ENCODE results near the gene CAMKMT.

Gene CAMKMT

DNA sequence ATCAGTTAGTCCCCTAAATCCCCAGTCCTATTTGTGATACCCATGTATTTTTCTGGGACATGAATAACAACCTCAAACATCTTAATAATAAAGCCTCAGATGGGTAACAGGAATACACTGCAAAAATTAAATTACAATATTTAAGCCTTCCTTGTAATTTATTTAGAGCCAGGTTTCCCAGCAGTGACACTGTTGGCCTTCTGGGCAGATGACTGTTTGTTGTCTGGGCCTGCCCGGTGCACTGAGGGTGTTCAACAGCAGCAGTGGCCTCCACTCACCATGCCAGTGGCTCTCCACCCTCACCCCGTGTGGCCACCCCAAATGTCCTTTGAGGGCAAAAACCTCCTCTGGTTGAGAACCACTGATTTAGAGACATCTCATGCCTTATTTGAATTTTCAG lies 309.5 kb downstream of the CAMKMT start:
- Histone ChIP-seq H3K27ac (no peak overlapping the region), H3K4me3 (no peak overlapping the region)

- no peak overlapping the region for H3K4me3 ChIP-seq
- H3K27ac ChIP-seq = no peak overlapping the region
Measured at GRCh38 chr2:44671916-44672315, 310.2 kb downstream of the CAMKMT start.

DNA sequence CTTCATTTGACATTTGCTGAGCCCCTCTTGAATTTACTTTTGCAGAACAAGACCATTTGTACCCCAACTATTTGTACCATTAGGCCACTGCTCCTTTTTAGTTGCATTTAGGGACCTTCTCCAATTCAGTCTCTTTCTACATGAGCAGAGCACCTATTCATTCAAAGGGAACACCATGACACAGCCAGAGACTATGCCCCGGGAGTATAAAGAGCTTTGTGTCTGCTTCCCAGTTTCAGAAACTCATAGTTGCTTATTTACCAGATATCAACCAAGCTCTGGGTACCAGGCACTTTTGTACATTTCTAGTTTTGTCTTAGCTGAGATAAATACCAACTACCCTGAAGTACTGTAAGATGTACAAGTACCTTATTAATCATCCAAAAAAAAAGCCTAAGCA lies 310.7 kb downstream of the CAMKMT start:
- no peak overlapping the region for H3K4me3 ChIP-seq
- H3K27ac ChIP-seq = no peak overlapping the region

- Histone ChIP-seq H3K4me3 (no peak overlapping the region), H3K27ac (no peak overlapping the region)
Measured at GRCh38 chr2:44674473-44675284, 312.9 kb downstream of the CAMKMT start.

DNA sequence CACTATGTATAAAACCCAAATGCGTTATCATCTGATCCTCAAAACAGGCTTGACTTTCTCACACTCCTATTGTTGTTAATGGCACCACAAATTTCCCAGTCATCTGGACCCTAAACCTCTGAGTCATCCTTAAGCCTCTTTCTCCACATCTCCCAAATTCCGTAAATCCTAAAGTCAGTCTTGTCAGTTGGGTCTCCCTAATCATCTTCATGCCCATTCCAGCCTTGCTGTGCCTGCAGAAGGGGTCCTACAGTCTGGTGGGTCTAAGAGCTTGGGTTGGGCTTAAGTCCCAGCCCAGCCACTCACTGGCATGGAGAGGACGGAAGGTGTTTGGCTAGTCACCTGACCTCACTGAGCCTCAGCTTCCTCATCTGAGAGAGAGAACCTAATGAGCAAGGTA lies 314.6 kb downstream of the CAMKMT start:
- Histone ChIP-seq H3K27ac (no peak overlapping the region), H3K4me3 (no peak overlapping the region)

- H3K27ac ChIP-seq = no peak overlapping the region
- no peak overlapping the region for H3K4me3 ChIP-seq
Measured at GRCh38 chr2:44679584-44679983, 317.8 kb downstream of the CAMKMT start.

- Histone ChIP-seq H3K27ac (no peak overlapping the region), H3K4me3 (no peak overlapping the region)
Measured at GRCh38 chr2:44679990-44680389, 318.2 kb downstream of the CAMKMT start.

DNA sequence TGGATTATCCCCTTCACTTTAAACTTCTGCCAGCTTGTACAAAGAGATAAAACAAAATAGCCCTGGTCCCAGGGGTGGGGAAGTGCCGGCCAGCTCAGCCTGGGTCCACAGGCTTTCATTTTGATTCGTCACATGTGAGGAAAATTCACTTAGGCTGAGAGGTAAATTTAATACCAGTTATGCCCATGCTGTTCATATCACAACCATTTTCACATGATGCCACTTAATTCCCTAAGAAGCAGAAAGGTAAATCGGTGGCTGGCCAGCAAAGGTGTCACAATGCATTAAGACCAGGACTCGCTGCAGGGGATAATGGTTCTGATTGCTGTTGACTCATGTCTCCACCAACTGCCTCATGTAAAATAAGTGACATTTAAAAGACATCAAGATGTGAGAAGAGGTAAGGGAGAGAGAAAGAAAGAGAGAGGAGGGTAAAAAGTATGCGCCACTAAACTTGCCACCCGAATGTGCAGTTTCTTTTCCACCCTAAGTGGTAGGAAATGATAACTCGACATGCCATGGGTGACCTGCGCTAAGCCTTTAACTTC lies 318.8 kb downstream of the CAMKMT start:
- H3K4me3 ChIP-seq = no peak overlapping the region
- no peak overlapping the region for H3K27ac ChIP-seq

- no peak overlapping the region for H3K27ac ChIP-seq
- no peak overlapping the region for H3K4me3 ChIP-seq
Measured at GRCh38 chr2:44680983-44681531, 319.3 kb downstream of the CAMKMT start.

- no peak overlapping the region for H3K27ac ChIP-seq
- H3K4me3 ChIP-seq = no peak overlapping the region
Measured at GRCh38 chr2:44682459-44682858, 320.7 kb downstream of the CAMKMT start.

- H3K27ac ChIP-seq = no peak overlapping the region
Measured at GRCh38 chr2:44684559-44684958, 322.8 kb downstream of the CAMKMT start.

GRCh38 chr2:44686561-44686960 lies 324.8 kb downstream of the CAMKMT start:
- H3K27ac ChIP-seq = no peak overlapping the region
- H3K4me3 ChIP-seq = no peak overlapping the region

More at GRCh38 chr2:44684559-44684958, 322.8 kb downstream of the CAMKMT start:
- H3K4me3 ChIP-seq = no peak overlapping the region

DNA sequence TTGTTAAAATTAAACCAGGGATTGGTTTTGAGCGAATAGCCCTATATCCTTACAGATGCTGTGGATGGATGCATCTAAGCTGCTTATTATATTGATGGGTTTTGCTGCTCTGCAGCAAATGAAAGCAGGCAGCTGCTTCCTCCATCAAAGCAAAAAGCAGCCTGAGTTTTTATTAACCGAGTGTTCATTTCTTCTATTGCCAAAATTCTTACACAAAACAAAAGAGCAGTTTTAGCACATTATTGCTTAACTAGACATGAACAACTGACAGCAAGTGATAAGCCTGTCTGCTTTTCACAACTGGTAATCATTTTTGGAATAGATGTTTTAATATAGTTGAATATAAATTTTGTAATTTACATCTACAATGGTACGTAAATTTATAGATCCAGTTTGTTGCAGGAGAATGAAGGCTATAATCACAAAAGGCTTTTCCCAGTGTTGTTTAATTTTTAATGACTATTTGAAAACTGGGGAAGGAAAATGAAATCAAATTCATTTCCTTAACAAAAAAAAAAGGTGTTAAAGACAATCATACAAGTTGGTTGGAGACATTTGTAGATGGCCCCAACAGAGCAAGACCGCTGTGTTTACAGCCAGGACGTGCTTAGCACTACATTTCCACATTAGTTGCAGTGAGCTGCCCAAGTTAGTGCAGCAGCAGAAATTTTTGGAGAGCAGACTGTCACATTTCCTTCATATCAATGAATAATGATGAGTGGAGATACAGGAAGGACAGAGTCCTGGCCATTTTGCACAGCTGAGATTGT lies 326.1 kb downstream of the CAMKMT start:
- no peak overlapping the region for H3K4me3 ChIP-seq
- H3K27ac ChIP-seq = no peak overlapping the region

DNA sequence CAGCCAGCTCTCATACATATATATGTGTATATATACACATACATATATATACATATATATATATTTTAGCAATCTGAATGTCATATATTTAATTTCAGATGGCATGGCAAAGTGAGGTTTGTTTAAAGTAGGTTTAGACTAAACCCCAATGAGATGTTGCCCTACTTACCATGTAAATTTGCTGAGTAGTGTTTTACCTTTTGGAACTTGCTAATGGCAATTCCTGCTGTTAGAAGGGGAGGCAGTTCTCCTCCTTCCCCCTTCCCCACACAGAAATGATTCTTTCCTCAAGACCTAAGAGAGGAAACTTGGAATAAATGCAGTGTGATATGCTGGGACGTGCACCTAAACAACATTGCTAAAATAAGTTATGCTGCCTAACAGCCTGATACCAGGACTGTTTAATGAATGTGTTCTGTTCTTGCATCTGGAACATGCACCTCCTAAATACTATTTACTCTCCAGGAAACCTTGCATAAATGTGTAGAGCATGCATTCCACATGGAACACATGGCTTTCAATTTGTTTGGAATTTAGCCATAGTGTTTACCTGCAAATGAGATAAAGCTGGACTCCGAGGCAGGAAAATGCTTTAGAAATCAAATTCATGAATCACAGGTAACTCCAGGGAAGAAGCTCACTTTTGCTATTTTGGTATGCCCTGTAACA lies 326.8 kb downstream of the CAMKMT start:
- Histone ChIP-seq H3K4me3 (no peak overlapping the region), H3K27ac (no peak overlapping the region)

GRCh38 chr2:44689516-44689915 lies 327.8 kb downstream of the CAMKMT start:
- H3K4me3 ChIP-seq = no peak overlapping the region
- H3K27ac ChIP-seq = no peak overlapping the region

DNA sequence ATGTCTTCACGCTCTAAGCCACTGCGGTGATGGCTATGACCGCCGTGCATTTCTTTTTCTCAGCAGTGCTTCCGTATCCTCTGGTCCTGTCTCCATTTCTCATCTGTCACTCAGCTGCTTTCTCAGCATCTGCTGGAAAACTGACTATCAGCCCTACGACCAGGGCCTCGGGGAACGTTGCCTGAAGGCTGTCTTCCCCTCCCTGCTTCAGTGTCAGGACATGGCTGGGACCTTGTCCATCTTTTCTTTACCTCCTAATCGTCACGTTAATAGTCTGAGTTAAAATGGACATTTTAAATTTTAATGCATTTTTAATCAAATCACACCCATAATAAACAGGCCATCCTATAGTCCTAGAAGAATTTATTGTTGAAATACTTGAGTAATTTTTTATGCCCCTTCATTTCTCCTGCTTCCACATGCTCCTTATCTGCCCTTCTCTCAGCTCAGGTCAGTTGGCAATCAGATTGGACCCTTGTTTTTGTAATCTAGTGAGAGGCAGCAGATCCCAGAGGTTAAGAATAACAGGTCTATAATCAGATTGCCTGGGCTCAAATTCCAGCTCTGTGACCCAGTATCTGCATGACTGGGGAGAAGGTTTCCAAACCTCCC lies 329.5 kb downstream of the CAMKMT start:
- H3K27ac ChIP-seq = no peak overlapping the region
- H3K4me3 ChIP-seq = no peak overlapping the region

GRCh38 chr2:44692821-44693220 lies 331.1 kb downstream of the CAMKMT start:
- Histone ChIP-seq H3K27ac (no peak overlapping the region), H3K4me3 (no peak overlapping the region)

GRCh38 chr2:44700824-44701223 lies 339.1 kb downstream of the CAMKMT start:
- H3K4me3 ChIP-seq = no peak overlapping the region

DNA sequence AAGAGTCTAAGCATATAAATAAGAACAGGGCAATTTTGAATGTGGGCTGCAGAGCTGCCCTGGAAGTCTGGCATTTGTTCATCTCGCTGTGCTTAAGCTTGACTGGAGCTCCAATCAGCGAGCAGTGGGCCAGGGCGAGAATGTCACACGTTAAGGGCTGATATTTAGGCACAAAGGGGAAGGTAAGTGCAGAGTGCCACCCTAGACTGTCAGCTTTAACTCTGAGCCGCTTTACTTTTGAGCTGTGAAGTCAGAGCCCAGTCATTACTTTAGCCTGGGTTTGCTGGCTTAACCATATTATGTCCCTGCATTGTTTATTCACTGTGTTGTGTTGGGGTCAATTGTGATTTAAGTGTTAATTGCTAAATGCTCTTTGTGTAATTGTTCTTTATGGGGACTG lies 343.6 kb downstream of the CAMKMT start:
- no peak overlapping the region for H3K4me3 ChIP-seq
- no peak overlapping the region for H3K27ac ChIP-seq

More at GRCh38 chr2:44700824-44701223, 339.1 kb downstream of the CAMKMT start:
- H3K27ac ChIP-seq = no peak overlapping the region
